Gastroesophageal sphincter (tissue), 3 donors: ENCODE results near the gene PIKFYVE.

ENCODE experiments used
- CTCF ChIP-seq, 4 experiments: fragments of 200-600 bp in 2 of 4; fragments of 450-650 bp in 2 of 4; sonication (generic) in 1 of 4; IDR thresholded peaks; one replicate each; pipeline ENCODE4 v1.5.1; 2017 to 2019; ENCODE audit warnings: antibody characterized with exemption in 4 of 4, mild to moderate bottlenecking in 2 of 4, moderate library complexity in 2 of 4
- EP300 ChIP-seq: sonication (generic); formaldehyde crosslinking; IDR thresholded peaks from one replicate; pipeline ENCODE4 v1.6.1; 2017; ENCODE audit warnings: antibody characterized with exemption, mild to moderate bottlenecking

DNA sequence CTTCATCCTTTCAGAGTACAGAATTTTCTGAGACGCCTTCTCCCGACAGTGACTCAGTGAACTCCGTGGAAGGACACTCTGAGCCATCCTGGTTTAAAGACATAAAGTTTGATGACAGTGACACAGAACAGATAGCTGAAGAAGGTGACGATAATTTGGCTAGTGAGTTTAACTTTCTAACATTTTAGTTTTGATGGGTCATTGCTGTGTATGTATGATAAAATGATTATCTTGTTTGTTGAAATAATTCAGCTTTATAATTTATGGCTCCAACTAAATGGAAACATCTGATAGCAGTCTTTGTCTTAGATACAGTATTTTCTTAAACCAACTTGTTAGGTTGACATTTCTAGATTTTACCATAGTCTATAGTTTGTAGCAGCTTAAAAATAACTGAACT, 38.1 kb downstream of the PIKFYVE start:
- TF ChIP-seq EP300 (no peak), CTCF (IDR thresholded peaks at IDR 0.05) (no peak)
